HG02852 (cell line): ENCODE data around the gene PADI6.
"Not testable (repeated sequence)": the region's sequence is repeated elsewhere in the genome, so short reads cannot be mapped to it uniquely, and the experiment has no call there.

Experiments
- ATAC-seq: cut with Tn5 transposase; IDR thresholded peaks from one replicate; pipeline ENCODE4 v1.9.1; 2021; ENCODE audit warnings: mild to moderate bottlenecking, moderate library complexity; ENCODE audit not compliant: unreplicated experiment

The PADI6 gene

GRCh38 chr1:17404034-17404684 is 32.2 kb downstream of the PADI6 start:
- ATAC-seq: no peak

- no peak for ATAC-seq
These were observed 32.8 kb downstream of the PADI6 start for GRCh38 chr1:17404820-17405219.

- no peak for ATAC-seq
These were observed 34.1 kb downstream of the PADI6 start for GRCh38 chr1:17405898-17406759.

GRCh38 chr1:17406760-17407475 is 34.9 kb downstream of the PADI6 start:
- not testable (repeated sequence) for ATAC-seq

GRCh38 chr1:17407786-17408514 is 36.0 kb downstream of the PADI6 start:
- ATAC-seq: not testable (repeated sequence)

GRCh38 chr1:17409391-17409811 is 37.4 kb downstream of the PADI6 start:
- no peak for ATAC-seq

GRCh38 chr1:17412093-17412870 is 40.3 kb downstream of the PADI6 start:
- ATAC-seq: no peak

GRCh38 chr1:17414022-17414421 is 42.0 kb downstream of the PADI6 start:
- ATAC-seq: no peak

GRCh38 chr1:17416389-17416788 is 44.4 kb downstream of the PADI6 start:
- no peak for ATAC-seq

GRCh38 chr1:17419626-17420328 is 47.8 kb downstream of the PADI6 start:
- ATAC-seq: no peak

GRCh38 chr1:17420391-17420918 is 48.5 kb downstream of the PADI6 start:
- no peak for ATAC-seq

GRCh38 chr1:17422461-17422860 is 50.5 kb downstream of the PADI6 start:
- ATAC-seq: no peak

GRCh38 chr1:17423781-17424245 is 51.8 kb downstream of the PADI6 start:
- ATAC-seq: no peak

- no peak for ATAC-seq
These were observed 54.0 kb downstream of the PADI6 start for GRCh38 chr1:17425806-17426600.

GRCh38 chr1:17427696-17428660 is 56.0 kb downstream of the PADI6 start:
- no peak for ATAC-seq

- no peak for ATAC-seq
These were observed 57.2 kb downstream of the PADI6 start for GRCh38 chr1:17429183-17429582.

- no peak for ATAC-seq
These were observed 60.4 kb downstream of the PADI6 start for GRCh38 chr1:17432412-17432811.
